CD4-positive, alpha-beta T cell treated with Interleukin-4 for 1 hour (primary cell): ENCODE results near the gene OTULIN.
A peak's percentile ranks its signal among the peaks of the same experiment; 100 is the strongest.

ENCODE experiments used
- DNase-seq, 2 donors: peaks; one replicate each; pipeline ENCODE4 v3.0.0-alpha.2; 2020 to 2022

Gene OTULIN

DNA sequence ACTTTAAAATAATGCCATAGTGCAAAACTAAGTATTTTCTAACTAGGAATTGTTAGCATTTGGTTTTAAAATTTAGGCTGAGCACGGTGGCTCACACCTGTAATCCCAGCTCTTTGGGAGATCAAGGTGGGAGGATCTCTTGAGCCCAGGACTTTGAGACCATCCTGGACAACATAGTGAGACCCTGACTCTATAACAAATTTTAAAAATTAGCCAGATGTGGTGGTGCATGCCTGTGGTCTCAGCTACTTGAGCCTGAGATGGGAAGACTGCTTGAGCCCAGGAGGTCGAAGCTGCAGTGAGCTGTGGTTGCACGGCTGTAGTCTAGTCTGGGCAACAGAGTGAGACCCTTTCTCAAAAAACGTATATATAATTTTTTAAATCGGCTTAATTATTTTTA is 4.9 kb downstream of the OTULIN start:
- DNase-seq: no peak

DNA sequence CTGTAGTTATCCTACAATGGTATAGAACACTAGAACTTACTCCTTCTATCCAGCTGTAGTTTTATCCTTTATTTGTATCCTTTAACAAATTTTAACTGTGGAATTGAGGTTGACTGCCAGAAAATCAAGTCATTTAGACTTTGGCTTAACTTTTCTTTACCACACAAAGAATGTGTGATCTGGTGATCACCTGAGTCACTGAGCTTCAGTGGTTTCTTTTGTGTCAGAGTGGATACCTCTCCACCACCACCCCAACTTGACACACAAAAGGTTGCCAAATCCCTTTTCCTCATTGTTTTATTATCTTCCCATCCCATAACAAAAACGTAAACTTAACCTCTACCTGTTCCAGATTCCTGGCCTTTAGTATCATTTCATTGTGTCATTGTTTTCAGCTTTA is 5.5 kb downstream of the OTULIN start:
- DNase-seq: no peak

DNA sequence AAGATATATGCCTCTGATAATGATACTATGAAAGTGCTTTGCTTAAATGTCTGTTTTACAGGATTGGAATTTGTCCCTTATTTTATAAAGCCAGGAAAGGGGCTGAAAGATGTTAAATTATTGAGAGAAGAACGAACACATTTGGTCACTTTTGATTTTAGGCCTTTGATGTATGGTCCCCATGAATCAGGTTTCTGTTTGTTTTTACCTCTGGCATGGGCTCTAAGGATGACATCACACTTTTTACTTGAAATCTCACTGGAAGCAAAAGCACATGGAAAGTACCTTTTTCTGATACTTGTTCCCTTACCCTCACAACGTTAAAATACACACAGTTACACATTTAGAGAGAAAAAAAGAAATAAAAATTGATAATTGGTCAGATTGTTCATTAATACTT is 6.9 kb downstream of the OTULIN start:
- DNase-seq: peak in 1 of 2 donors; percentile 71

DNA sequence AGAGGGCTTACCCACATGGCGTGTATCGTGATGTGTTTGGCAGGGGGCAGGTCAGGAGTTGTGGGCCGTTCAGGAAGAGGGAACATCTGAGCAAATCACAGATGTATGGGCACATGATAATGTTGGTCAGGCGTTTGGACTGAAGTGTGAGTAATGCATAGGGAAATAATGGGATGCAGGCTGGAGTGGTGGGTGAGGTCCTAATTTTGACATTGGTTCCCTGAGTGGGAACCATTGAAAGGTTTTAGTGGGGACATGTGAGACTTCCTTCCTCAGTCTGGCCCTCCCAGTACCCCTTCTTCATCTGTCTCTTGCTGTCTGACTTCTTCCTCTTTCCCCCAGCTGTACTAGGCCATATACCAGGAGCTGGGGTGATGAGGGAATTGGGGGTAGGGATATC is 7.6 kb downstream of the OTULIN start:
- DNase-seq: no peak

DNA sequence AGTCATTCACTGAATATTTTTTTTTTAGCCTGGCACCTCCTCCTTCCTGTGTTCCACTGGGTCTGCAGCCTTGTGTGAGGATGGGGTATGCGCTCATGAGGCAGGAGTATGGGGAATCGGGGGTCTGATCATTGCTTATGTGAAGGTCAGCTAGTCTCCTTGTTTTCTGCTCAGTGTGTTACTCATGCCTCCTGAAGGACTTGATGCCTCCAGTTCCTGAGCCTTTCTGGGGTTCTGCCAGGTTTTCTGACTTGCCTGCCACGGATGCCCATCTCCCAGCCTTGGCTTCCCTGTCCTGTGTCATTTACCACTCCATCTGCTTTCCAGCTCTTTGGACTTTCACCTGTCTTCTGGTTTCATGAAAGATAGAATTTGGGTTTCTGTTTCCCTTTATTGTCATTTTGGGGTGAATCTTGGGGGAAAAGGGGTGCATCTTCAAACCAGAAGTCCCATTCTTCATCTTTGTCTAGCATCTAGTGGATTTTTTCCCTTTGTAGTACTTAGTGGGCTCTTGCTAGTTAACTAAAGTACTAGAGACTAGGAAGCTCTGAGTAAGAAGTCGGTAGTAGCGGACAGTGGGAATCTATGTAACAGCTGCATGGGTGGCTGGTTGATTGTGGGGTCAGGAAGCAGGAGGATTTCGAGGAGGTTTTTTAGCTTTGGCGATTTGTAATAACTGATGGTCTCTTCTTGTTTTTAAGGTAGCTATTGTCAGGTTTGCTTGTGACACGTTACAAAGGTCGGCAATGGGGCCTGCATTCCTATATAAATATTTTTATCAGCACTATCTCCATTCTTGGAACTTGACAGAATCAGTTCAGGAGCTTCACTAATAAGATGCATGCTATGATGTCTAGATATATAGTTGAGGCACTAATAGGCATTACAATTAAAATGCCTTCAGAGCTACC is 8.2 kb downstream of the OTULIN start:
- DNase-seq: no peak

DNA sequence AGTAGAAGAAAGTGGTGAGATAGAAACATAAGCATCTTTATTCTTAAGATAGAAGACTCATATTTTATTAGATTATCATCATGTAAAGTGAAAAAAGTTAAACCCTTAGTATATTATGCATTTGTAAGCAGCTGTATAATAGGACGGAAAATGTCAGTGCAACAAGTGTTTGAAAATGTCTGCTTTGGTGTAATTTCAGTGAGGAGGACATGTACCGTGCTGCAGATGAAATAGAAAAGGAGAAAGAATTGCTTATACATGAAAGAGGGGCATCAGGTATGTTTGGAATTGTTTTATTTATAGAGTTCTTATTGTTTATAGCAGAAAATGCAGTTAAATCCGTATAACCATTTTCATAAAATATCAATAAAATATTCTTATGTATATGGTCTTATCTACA is 8.9 kb downstream of the OTULIN start:
- no peak for DNase-seq

DNA sequence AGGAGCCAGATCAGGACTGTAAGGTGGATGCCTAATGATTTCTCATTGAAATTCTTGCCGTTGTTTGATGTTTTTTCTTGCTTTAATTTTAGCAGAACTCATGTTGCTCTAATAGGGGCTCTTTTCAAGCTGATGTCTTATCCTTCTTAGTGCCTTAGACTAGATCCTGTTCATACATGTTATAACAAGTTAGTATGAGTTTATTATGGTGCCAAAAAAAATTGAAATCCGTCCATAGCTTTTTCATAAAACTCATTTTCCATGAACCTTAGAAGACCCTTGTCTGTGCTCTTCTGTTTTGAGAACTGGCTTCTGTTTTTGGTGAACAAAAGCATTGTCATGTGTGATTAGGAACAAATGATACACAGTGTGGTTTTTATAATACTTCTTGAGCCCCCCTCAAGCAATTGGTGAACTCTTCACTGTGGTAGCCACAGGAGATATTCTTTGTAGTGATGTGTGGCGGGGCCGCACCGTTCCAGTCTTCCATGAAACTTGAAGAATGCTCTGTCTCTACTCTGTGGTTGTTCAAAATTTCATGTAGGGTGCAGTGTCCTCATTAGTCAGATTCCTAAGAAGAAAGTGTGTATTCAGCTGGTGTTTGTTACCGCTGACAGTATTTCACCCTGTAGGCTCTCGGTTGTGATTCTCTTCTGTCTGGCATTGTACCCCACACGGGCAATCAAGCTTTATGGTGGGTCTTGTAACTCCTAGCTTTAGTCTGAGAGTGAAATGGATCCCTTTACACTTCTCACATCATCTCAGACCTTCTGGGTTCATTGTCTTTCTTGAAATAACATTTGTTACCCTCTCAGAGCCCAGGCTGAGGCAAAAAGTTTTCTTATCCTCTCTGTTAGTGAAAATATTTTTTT is 10.7 kb downstream of the OTULIN start:
- no peak for DNase-seq

DNA sequence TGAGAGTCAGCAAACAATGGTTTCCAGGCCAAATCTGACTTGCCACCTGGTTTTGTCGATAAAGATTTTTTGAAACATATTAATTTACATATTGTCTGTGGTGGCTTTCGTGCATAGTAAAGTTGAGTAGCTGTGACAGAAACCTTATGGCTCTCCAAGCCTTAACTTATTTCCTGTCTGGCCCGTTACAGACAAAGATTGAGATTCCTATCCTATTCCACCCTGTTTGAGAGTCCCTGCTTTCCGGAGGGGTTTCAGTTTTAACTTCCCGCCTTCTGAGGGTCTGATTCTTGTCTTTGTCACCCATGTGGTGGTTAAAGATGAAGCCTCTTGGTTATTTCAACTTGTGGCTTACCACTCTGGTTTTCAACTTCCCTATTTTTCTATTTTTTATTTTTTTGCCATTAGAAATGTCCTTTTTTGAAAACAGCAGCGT is 11.4 kb downstream of the OTULIN start:
- peak in 1 of 2 donors; percentile 31 for DNase-seq

DNA sequence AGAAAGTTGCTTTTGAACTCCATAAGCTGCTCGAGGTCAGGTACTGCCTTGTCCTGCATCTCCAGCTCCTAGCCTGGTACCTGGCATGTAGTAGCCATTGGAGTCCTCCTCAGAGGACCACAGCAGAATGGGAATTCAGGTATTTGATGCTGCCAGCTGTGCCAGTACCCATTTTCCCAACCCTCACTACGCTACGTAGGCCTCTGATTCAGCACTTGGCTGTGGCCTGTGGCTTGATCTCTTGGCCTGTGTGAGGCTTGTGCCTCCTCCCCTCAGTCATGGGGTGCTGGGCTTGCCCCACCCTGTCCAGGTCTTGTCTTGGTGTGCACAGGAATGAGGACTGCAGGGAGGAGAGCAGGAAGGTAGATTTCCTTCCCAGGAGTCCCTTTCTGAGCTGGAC is 11.8 kb downstream of the OTULIN start:
- DNase-seq: peak; percentile 16 to 28

DNA sequence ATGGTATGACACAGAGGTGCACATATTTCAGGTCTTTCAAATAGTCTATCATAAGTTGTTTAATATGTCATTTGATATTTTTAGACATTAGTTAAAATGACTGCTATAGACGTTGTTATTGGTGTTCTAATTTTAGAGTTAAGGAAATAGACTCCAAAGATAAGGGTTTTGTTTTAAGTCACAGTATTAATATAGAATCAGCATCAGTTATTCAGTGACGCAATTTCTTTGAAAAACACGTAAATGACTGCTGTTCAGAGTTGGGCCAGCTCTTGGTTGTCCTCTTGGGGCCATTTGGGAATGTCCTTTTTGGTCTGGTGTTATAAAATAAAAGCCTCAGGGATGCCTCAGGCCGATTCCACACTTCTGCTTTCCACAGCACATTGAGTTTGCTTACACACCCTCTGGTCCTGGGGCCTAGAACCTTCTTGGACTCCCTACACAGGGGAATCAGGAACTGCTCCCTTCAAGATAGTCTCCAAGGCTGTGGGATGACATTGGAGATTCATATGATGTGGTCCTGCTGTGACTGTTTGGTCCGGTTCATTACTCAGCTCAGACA is 14.3 kb downstream of the OTULIN start:
- DNase-seq: no peak

DNA sequence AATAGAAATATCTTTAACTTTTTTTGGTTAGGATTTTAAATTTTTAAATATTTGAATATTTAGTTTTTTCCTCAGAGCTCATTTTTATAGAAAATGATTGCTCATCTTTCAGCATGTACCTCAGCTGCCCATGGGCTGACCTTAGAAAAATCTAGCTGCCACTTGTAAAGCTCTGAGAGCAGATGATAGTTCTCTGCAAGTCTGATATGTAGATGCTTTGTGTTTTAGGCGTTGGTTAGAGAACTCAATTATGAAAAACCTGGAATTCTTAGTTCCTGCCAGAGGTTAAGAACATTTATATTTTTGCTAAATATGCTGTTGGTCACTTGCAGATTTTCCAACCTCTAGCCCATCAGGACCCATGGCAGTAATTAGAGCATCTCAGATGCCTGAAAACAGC is 15.1 kb downstream of the OTULIN start:
- no peak for DNase-seq

DNA sequence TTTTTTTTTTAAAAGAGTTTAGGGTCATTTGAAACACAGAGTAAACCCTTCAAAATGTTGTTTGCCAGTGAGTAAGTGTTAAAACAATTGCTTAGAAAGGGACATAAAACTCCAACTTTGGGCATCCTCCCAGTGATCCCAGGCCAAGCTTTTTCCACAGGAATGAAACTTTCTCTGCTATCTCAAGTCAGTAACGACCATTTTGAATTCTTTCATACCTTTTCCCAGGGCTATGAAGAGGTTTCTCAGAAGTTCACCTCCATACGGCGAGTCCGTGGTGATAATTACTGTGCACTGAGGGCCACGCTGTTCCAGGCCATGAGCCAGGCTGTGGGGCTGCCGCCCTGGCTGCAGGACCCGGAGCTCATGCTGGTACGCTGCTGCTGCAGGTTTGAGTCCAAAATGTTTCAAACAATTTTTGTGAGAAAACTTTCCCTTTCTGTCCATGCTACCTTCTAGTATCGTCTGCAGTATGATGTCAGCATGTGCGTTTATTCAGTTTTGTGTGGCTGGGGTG is 16.8 kb downstream of the OTULIN start:
- DNase-seq: no peak

DNA sequence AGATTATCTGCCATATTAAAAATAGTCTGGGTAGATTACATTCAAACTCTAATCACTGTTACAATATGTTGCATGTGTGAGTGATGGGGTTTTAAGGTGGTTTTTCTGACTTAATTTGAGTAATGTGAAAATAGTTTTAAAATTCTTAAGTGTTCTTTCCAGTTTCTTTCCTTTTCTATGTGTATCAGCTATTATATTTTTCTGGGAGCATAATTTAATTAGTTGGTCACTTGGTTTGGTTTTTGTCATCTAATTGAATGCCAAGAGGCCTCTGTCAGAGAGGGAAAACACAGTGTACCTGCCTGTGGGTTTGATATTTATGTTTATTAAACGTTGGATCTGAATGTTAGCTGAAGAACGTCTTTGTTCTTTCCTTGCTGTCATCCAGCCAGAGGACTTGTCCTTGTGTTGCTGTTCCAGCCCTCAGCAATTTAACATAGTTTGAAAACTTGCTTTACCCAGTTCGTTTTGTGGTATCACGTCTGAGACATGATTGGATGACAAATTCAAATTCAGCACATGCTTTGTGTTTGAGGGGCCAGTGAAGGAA is 19.5 kb downstream of the OTULIN start:
- no peak for DNase-seq

DNA sequence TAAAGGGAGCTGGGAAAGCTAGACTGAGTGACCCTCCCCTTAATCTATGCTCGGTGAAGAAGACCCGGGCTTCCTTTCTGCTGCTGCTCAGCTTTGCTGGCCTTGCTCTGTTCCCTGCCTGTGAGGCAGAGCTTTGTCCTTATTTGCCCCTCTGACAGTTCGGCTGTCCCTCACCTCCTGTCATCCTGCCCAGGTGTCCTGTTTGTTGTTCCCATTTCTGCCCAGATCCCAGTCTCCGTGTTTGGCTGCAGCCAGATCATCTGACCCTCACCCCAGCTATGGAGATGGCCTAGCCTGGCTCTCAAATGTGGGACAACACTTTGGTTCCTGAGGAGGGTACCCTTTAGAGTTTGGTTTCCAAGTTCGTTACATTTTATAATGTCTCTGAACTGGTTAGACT is 20.2 kb downstream of the OTULIN start:
- no peak for DNase-seq

DNA sequence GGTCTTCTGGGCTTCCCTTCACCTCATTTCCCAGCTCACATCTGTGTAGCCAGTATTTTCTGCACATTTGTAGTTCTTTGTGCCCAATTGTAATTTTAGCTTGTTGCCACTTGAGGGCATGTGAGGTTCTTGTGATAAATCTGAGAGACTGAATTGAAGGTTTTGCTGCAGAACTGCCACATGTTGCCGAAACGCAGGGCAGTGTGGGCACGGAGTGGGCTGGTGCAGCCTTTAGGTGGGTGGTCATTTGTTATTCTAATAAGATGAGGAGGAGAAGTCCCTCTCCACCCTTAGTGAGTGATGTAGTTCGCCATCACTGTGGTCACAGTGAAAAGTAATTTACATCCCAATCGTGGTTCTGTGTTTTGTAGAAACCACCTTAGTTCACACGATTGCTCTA is 21.2 kb downstream of the OTULIN start:
- peak; percentile 45 to 71 for DNase-seq

DNA sequence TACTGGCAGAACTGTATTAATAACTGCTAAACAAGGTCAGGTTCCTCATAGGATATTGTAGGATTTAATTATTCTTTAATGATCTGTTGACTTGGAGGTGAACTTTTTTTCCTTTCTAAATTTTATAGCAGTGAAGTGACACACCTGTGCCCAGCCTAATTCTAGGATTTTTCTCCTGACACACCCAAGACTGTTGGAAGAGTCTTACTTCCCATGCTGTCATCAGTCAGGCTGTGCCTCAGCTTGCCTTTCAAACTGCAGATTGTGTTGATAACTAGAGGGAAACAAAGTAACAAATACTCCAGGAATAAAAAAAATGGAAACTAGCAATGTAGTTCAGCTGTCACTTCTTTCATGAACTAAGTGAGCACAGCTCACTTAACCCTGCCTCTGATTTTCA is 22.0 kb downstream of the OTULIN start:
- DNase-seq: no peak

DNA sequence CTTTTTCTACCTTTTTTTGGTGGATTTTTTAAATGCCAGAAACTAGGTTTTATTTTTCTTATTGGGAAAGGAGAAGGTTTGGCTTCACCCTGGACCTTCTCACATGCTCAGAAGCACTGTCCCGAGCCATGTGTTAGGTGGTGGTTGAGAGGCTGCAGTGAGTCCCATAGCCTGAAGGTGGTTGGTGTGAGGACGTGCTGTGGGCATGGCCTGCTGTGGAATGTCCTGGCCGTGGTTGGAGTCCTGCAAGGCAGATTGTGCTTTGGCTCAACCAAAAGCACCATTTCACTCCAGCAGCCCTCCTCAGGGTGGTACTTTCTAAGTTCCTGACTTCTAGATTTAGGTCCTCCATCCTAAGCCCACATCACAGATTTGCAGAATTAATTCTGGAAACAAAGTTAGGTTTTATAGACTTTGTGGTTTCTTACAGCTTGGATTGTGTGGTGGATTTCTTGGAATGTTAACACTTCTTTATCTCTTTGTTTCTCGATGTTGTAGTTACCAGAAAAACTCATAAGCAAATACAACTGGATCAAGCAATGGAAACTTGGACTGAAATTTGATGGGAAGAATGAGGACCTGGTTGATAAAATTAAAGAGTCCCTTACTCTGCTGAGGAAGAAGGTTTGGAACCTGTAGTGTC is 22.6 kb downstream of the OTULIN start:
- DNase-seq: no peak

DNA sequence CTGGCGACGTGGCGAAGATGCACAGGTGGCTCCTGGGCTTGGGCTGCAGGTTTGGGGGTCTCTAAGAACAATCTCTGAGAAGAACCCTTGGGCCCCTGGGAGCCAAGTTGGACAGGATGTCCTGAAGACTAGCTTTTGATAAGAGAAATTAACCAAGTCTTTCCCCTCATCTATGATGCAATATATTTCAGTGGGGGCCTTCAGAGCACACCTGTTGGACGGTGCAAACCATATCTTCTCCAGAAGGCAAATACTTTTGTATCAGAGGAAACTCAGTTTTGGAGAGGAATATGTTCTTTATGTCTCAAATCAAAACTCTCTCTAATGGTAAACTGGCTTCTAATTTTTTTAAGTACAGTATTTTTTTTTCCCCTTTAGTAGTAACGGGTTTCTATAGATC is 28.6 kb downstream of the OTULIN start:
- DNase-seq: no peak

DNA sequence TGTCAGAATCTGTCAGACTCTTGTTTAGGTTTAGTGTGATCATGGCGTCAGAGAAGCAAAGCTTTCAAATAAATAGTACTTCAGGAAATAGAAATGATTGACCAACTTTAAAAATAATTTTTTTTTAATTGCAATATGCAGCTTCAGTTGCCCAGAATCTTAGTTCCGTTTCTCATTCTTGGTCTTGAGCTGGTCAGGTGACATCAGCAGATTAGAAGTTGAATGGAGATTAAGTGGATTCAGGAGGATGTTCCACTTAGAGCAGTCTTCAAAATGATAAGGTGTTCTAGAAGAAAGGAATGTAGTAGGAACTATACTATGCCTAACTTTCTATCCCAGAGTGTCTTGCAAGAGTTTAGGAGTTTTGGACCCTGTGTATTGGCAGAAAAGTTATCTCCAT is 30.6 kb downstream of the OTULIN start:
- DNase-seq: no peak

DNA sequence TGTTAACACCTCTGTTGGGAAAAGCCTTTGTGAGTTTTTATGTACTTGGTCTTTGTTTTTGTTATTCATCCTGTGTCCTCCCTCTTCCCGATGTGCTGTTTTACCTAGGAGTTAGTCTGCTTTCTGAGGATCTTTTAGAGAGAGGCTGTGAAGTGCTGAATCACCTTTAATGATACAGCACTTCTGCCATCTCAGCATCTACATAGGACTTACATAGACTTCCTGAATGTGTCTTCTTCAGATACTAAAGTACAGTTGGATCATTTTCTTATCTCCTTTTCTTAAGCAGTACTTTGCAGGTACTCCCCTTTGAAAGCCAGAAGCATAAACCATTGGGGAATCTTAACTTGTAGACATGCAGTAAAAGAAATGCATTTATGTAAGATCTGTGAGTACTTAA is 31.5 kb downstream of the OTULIN start:
- no peak for DNase-seq

DNA sequence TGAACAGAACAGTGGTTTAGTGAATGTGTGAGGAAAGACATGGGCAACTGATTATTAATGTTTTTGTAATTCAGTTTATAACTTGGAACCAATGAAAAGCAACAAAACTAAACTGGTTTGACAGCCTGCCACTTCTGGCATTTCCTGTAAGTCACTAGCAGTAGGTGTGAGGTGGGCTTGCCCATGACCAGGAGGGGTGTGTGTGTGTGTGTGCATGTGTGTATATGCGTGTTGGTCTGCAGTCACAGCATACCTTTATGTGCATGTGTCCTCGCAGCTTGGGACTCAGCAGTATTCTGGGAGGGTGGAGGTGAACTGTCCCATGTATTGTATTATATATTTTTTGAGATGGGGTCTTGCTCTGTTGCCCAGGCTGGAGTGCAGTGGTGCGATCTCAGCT is 32.3 kb downstream of the OTULIN start:
- DNase-seq: no peak

DNA sequence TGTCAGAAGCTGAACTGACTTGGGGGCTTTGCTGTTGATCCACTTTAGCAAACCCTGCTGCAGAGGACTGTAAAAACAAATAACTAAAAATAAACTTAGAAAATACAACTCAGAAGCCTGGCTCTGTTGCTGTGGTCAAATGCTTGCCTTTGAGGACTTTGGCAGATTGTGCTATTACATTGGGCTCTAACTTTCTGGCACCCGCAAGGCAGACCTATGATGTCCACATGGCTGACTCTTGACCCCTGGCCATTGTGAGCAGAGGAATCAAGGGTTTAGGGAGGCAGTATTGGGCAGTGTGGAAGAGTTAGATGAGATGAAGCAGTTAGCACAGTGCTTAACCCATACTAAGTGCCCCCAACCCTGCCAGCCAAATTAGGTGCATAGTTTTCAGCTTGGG is 34.0 kb downstream of the OTULIN start:
- DNase-seq: no peak

DNA sequence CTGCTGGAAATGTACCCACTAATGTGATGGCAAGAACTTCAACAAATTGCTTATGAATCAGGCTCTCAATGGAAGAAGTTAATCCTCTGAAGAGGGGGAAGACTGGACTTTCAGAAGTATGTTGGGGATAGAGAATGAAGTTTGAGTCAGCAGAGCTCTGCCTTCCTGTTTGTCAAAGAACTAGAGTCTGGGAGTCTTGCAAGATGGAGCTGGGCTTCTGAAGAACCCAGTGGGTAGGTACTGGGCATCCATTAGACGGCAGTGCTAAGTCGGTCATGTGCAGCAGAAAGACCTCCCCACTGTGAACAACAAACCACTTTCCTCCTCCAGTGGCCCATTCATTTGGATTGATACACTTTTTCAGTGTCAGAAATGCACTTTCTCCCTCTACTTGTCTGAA is 34.6 kb downstream of the OTULIN start:
- no peak for DNase-seq
